IPS-20b (cell line): Measurements from ENCODE around the gene COPA.
A peak's percentile ranks its signal among the peaks of the same experiment; 100 is the strongest.

Experiments used
- H3K27ac ChIP-seq: one replicate; pipeline ENCODE4 v1.5.1; 2013; ENCODE audit warnings: low read length
- H3K27me3 ChIP-seq: 2 replicates; pipeline ENCODE4 v1.6.1; 2013; ENCODE audit warnings: mild to moderate bottlenecking, low read length, inconsistent platforms; ENCODE audit not compliant: insufficient read depth
- H3K36me3 ChIP-seq: 2 replicates; pipeline ENCODE4 v1.6.1; 2013; ENCODE audit warnings: low read depth, mild to moderate bottlenecking, inconsistent platforms, low read length, moderate library complexity; ENCODE audit not compliant: insufficient read depth
- H3K4me1 ChIP-seq: 2 replicates; pipeline ENCODE4 v1.6.1; 2013; ENCODE audit warnings: mild to moderate bottlenecking, control low read depth, inconsistent platforms, low read length, moderate library complexity; ENCODE audit not compliant: insufficient read depth
- H3K4me3 ChIP-seq: 2 replicates; pipeline ENCODE4 v1.5.1; 2013; ENCODE audit warnings: mild to moderate bottlenecking, low read length, inconsistent platforms
- H3K9ac ChIP-seq: 2 replicates; pipeline ENCODE4 v1.6.1; 2013; ENCODE audit warnings: low read depth, mild to moderate bottlenecking, inconsistent platforms, low read length, moderate library complexity
- H3K9me3 ChIP-seq: 2 replicates; pipeline ENCODE4 v1.6.1; 2013; ENCODE audit warnings: mild to moderate bottlenecking, low read depth, low read length, inconsistent platforms; ENCODE audit not compliant: insufficient read depth

COPA gene

DNA sequence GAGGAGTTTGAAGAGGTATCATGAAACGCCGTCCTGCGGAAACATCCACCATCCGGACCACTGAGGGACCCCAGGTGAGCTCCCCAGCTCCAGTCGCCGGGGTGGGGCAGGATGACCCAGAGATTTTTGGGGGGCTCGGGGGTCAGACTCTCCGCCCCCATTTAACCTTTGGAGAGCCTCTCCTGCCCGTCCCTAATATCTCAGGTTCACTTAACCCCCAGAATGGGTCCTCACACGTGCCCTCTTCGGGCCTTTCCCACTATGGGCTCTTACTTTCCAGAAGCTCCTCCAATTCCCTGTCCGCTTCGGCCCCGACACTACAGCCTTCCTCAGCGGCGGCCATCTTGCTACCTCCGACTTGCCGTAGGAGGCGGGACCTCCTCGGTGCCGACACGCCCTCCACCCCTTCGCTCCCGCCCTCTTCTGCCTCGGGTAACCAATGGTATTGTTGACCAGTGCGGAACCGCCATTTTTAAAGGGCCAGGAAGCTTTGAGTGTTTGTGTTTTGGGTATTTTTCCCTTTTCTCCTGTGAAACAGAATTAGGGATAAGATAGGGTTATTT, 58.2 kb downstream of the COPA start, which contains the start of gene PEX19:
Gene PEX19 (minus strand): TSS at position 352 of the 563 bp plus-strand sequence. CDS start 9 bp downstream, at position 343.
- peak within 1 kb of the TSS; percentile 84 for H3K27ac ChIP-seq
- H3K36me3 ChIP-seq: peaks cover 40% of the 10 kb centered on the region
- no peaks in the 10 kb centered on the region for H3K27me3 ChIP-seq
- peak within 1 kb of the TSS; percentile 85 for H3K4me3 ChIP-seq
- H3K9me3 ChIP-seq: no peaks in the 10 kb centered on the region
- H3K4me1 ChIP-seq: 0 out of 2 replicates have a peak, but pooled peaks cover 3% of the 10 kb centered on the region
- peak within 1 kb of the TSS; percentile 97 for H3K9ac ChIP-seq

GRCh38 chr1:160284220-160284781, 58.7 kb downstream of the COPA start:
- Histone ChIP-seq H3K9me3 (no peaks in the 10 kb centered on the region), H3K27me3 (no peaks in the 10 kb centered on the region), H3K27ac (peak overlapping the region; percentile 84), H3K4me1 (0 out of 2 replicates have a peak, but pooled peaks cover 3% of the 10 kb centered on the region), H3K36me3 (peaks cover 40% of the 10 kb centered on the region), H3K4me3 (peak overlapping the region; percentile 85), H3K9ac (peak overlapping the region; percentile 97)

DNA sequence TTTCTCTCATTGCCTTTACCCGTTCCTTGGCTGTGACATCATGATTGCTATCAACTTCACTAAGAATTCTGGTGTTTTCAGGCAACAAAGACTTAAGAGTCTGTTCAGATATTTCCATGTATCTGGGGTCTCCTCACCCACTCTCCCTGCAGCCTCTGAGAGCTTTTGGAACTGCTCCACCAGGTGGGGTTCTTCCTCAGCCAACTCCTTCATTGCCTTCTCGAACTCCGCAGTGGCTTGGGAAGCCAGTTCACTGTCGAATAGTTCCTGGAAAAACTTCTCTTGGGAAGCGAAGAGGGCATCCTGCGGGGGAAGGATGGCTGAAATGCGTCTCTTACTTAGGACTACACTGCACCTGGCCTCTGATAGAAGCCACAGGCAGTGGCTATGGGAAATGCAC, 60.2 kb downstream of the COPA start:
- H3K9me3 ChIP-seq: no peaks in the 10 kb centered on the region
- H3K4me3 ChIP-seq: no peak overlapping the region
- 0 out of 2 replicates have a peak, but pooled peaks cover 3% of the 10 kb centered on the region for H3K4me1 ChIP-seq
- no peaks in the 10 kb centered on the region for H3K27me3 ChIP-seq
- no peak overlapping the region for H3K27ac ChIP-seq
- H3K9ac ChIP-seq: no peak overlapping the region
- peaks cover 52% of the 10 kb centered on the region for H3K36me3 ChIP-seq

DNA sequence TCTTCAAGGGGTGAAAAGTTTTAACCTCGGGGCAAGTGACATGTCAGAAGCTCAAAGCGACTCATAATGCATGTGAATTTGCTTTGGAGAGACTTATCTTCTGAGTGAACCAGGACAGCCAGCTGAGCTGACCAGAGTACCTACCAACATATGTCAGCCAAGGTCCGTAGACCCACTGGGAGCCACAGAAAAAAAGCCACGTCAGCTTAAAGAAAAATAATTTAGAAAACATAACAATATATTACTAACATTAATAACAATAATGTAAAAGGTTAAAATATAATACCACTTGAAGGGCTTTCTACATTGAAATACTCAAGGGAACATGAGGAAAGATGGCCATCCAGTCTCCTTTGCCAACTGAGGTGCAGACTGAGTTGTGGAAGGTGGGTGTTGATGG, 65.1 kb downstream of the COPA start:
- peaks cover 70% of the 10 kb centered on the region for H3K36me3 ChIP-seq
- no peaks in the 10 kb centered on the region for H3K9me3 ChIP-seq
- no peaks in the 10 kb centered on the region for H3K27me3 ChIP-seq
- H3K4me1 ChIP-seq: no peaks in the 10 kb centered on the region
- H3K4me3 ChIP-seq: no peak overlapping the region
- no peak overlapping the region for H3K27ac ChIP-seq
- no peak overlapping the region for H3K9ac ChIP-seq

GRCh38 chr1:160277330-160277729, 65.7 kb downstream of the COPA start:
- H3K27ac ChIP-seq: no peak overlapping the region
- no peak overlapping the region for H3K9ac ChIP-seq
- no peaks in the 10 kb centered on the region for H3K4me1 ChIP-seq
- no peaks in the 10 kb centered on the region for H3K27me3 ChIP-seq
- no peaks in the 10 kb centered on the region for H3K9me3 ChIP-seq
- H3K36me3 ChIP-seq: peaks cover 64% of the 10 kb centered on the region
- no peak overlapping the region for H3K4me3 ChIP-seq

DNA sequence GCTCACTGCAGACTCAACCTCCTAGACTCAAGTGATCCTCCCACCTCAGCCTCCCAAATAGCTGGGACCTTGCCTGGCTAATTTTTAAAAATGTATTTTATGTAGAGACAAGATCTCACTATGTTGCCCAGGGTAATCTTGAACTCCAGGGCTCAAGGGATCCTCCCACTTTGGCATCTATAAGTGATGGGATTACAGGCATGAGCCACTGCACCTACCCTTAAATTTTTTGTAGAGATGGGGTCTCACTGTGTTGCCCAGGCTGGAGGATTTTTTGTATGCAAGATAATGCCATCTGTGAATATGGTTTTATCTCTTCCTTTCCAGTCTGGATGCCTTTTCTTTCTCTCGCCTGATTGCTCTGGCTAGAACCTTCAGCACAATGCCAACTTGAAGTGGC, 72.0 kb downstream of the COPA start:
- Histone ChIP-seq H3K36me3 (0 out of 2 replicates have a peak, but pooled peaks cover 2% of the 10 kb centered on the region), H3K9ac (no peak overlapping the region), H3K27ac (no peak overlapping the region), H3K4me1 (no peaks in the 10 kb centered on the region), H3K4me3 (no peak overlapping the region), H3K27me3 (no peaks in the 10 kb centered on the region; the same call in 1 of the 2 replicates), H3K9me3 (no peaks in the 10 kb centered on the region)

GRCh38 chr1:160267284-160267991, 75.6 kb downstream of the COPA start:
- Histone ChIP-seq H3K27ac (no peak overlapping the region), H3K9ac (no peak overlapping the region)

DNA sequence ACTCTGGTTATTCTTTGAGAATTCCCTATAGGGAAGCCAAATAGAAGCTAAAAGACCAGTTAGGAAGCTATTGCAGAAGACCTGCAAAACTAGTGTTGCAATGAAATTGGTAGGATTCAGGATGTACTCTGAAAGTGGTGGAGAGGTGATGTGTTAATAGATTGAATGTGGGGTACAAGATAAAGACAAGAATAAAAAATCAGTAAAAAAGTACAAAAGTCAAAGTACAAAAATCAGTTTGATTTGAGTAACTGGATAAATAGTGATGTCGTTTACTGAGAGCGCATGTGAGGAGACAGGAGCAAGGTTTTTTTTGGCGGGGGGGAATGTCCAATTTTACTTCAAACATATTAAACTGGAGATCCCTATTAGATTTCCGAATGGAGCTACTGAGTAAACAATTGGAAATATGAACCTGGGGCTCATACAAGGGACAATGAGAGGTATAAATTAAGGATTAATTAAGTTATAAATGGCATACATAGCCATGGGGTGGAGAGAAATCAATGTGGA, 78.2 kb downstream of the COPA start:
- Histone ChIP-seq H3K9me3 (no peaks in the 10 kb centered on the region), H3K4me3 (no peak overlapping the region), H3K36me3 (0 out of 2 replicates have a peak, but pooled peaks cover 6% of the 10 kb centered on the region), H3K9ac (no peak overlapping the region), H3K4me1 (peaks cover 14% of the 10 kb centered on the region), H3K27me3 (peaks cover 11% of the 10 kb centered on the region), H3K27ac (no peak overlapping the region)

More at GRCh38 chr1:160267284-160267991, 75.6 kb downstream of the COPA start:
- no peaks in the 10 kb centered on the region for H3K9me3 ChIP-seq
- 0 out of 2 replicates have a peak, but pooled peaks cover 3% of the 10 kb centered on the region for H3K4me1 ChIP-seq
- no peak overlapping the region for H3K4me3 ChIP-seq
- H3K27me3 ChIP-seq: peaks cover 11% of the 10 kb centered on the region
- no peaks in the 10 kb centered on the region for H3K36me3 ChIP-seq

- peak within 1 kb of the TSS; percentile 98 for H3K9ac ChIP-seq
- H3K27ac ChIP-seq: peak within 1 kb of the TSS; percentile 96
- peak within 1 kb of the TSS; percentile 94 for H3K4me3 ChIP-seq
- no peaks in the 10 kb centered on the region for H3K9me3 ChIP-seq
- H3K27me3 ChIP-seq: peaks cover 11% of the 10 kb centered on the region
- peaks cover 11% of the 10 kb centered on the region; the same call in 1 of the 2 replicates for H3K36me3 ChIP-seq
- H3K4me1 ChIP-seq: peaks cover 19% of the 10 kb centered on the region
Observed at GRCh38 chr1:160261893-160262794, 80.9 kb downstream of the COPA start, which contains the start of gene DCAF8. DCAF8 (minus strand) TSS chr1:160262549; CDS start chr1:160244008, 18,541 bp downstream.

DNA sequence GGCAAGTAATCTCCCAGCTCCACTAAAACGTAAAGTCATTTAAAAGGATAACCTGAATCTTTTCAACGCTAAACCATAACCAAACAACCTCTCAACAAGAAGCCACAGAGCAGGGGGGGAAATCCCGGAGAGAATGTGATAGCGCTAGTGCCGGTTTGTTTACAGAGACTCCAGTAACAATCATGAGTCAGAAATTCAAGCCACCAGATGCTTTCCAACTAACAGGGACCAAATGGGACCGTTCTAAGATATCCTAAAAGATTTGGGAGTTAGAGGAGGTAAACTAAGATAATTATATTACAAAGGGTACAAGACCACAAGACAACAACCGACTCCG, 81.5 kb downstream of the COPA start:
- Histone ChIP-seq H3K9ac (peak overlapping the region; percentile 98), H3K36me3 (peaks cover 11% of the 10 kb centered on the region; the same call in 1 of the 2 replicates), H3K27ac (peak overlapping the region; percentile 96), H3K9me3 (no peaks in the 10 kb centered on the region), H3K27me3 (peaks cover 11% of the 10 kb centered on the region), H3K4me3 (peak overlapping the region; percentile 94), H3K4me1 (peaks cover 19% of the 10 kb centered on the region)
